HEK293 (cell line): ENCODE results near the gene FBN2.

ENCODE experiments used
- CTCF ChIA-PET: fragments of 350-600 bp; formaldehyde crosslinking; extraction: SDS; loops from one replicate; lab custom pipeline; 2021; ENCODE audit warnings: antibody characterized with exemption; lab: Yijun Ruan, JAX
- POLR2A ChIA-PET: fragments of 300-600 bp; formaldehyde crosslinking; extraction: SDS; loops from one replicate; lab custom pipeline; 2020; ENCODE audit warnings: antibody characterized with exemption, inconsistent platforms; lab: Yijun Ruan, JAX
- H3K27ac ChIP-seq: fragments of 200-500 bp; sonication (Bioruptor generic); 2 replicates; pipeline ENCODE4 v1.5.1; 2014; ENCODE audit warnings: low read depth, low read length, control low read depth, inconsistent platforms; ENCODE audit errors: extremely low read depth
- H3K36me3 ChIP-seq, 2 experiments: fragments of 200-500 bp in 1 of 2; sonication (Bioruptor generic) in 1 of 2; 1 replicate in 1 of 2; 2 replicates in 1 of 2; pipeline ENCODE4 v1.5.1; 2014 to 2017; ENCODE audit warnings: inconsistent platforms in 2 of 2, low read length in 2 of 2; ENCODE audit not compliant: control insufficient read depth in 2 of 2, insufficient read depth in 1 of 2
- H3K4me1 ChIP-seq: fragments of 200-500 bp; sonication (Bioruptor generic); 2 replicates; pipeline ENCODE4 v1.5.1; 2014; ENCODE audit warnings: mild to moderate bottlenecking, low read length, inconsistent platforms; ENCODE audit not compliant: control insufficient read depth, insufficient read depth
- H3K4me3 ChIP-seq: 2 replicates; pipeline ENCODE4 v1.5.1; 2011; ENCODE audit warnings: low read depth, mild to moderate bottlenecking, control low read depth, low read length, moderate library complexity
- H3K9me3 ChIP-seq: fragments of 200-500 bp; sonication (Bioruptor generic); 2 replicates; pipeline ENCODE4 v1.5.1; 2014; ENCODE audit warnings: low read depth, low read length, inconsistent platforms; ENCODE audit not compliant: control insufficient read depth, insufficient read depth
- BCL11B ChIP-seq: fragments of 450-650 bp; formaldehyde crosslinking; IDR thresholded peaks from 2 replicates; pipeline ENCODE4 v1.5.1; 2016; ENCODE audit warnings: low read depth, missing biosample characterization, missing genetic modification characterization
- GLIS1 ChIP-seq: fragments of 450-650 bp; formaldehyde crosslinking; IDR thresholded peaks from 2 replicates; pipeline ENCODE4 v1.5.1; 2016; ENCODE audit warnings: missing biosample characterization, missing genetic modification characterization
- KLF1 ChIP-seq: fragments of 450-650 bp; formaldehyde crosslinking; IDR thresholded peaks from 2 replicates; pipeline ENCODE4 v1.5.1; 2016; ENCODE audit warnings: missing biosample characterization, missing genetic modification characterization
- SALL2 ChIP-seq: fragments of 450-650 bp; formaldehyde crosslinking; IDR thresholded peaks from 2 replicates; pipeline ENCODE4 v1.5.0; 2017; ENCODE audit warnings: missing biosample characterization, mild to moderate bottlenecking, missing genetic modification characterization, borderline replicate concordance
- TRIM28 ChIP-seq: IDR thresholded peaks from 2 replicates; pipeline ENCODE4 v1.6.1; 2011; ENCODE audit warnings: low read length, control low read depth, borderline replicate concordance
- WT1 ChIP-seq: fragments of 450-650 bp; formaldehyde crosslinking; IDR thresholded peaks from 2 replicates; pipeline ENCODE4 v1.5.1; 2016; ENCODE audit warnings: missing biosample characterization, missing genetic modification characterization
- ZBTB20 ChIP-seq: fragments of 450-650 bp; formaldehyde crosslinking; IDR thresholded peaks from 2 replicates; pipeline ENCODE4 v1.5.1; 2016; ENCODE audit warnings: missing biosample characterization, missing genetic modification characterization
- ZBTB48 ChIP-seq: fragments of 450-650 bp; formaldehyde crosslinking; IDR thresholded peaks from 2 replicates; pipeline ENCODE4 v1.5.1; 2016; ENCODE audit warnings: missing biosample characterization, missing genetic modification characterization
- ZEB2 ChIP-seq: fragments of 450-650 bp; formaldehyde crosslinking; IDR thresholded peaks from 2 replicates; pipeline ENCODE4 v1.5.1; 2016; ENCODE audit warnings: missing biosample characterization, missing genetic modification characterization
- ZNF174 ChIP-seq: fragments of 450-650 bp; formaldehyde crosslinking; IDR thresholded peaks from 2 replicates; pipeline ENCODE4 v1.5.0; 2017; ENCODE audit warnings: missing biosample characterization, mild to moderate bottlenecking, missing genetic modification characterization
- ZNF211 ChIP-seq: fragments of 450-650 bp; formaldehyde crosslinking; IDR thresholded peaks from 2 replicates; pipeline ENCODE4 v1.5.1; 2016; ENCODE audit warnings: low read depth, missing biosample characterization, missing genetic modification characterization
- ZNF664 ChIP-seq: fragments of 450-650 bp; formaldehyde crosslinking; IDR thresholded peaks from 2 replicates; pipeline ENCODE4 v1.5.1; 2016; ENCODE audit warnings: missing biosample characterization, missing genetic modification characterization
- ZNF670 ChIP-seq: fragments of 450-650 bp; formaldehyde crosslinking; IDR thresholded peaks from 2 replicates; pipeline ENCODE4 v1.5.1; 2016; ENCODE audit warnings: missing biosample characterization, missing genetic modification characterization, low read depth
- ZNF707 ChIP-seq: fragments of 450-650 bp; formaldehyde crosslinking; IDR thresholded peaks from 2 replicates; pipeline ENCODE4 v1.5.1; 2016; ENCODE audit warnings: missing biosample characterization, missing genetic modification characterization
- ZNF776 ChIP-seq: fragments of 450-650 bp; formaldehyde crosslinking; IDR thresholded peaks from 2 replicates; pipeline ENCODE4 v1.5.0; 2017; ENCODE audit warnings: missing biosample characterization, missing genetic modification characterization, borderline replicate concordance
- ZNF791 ChIP-seq: fragments of 450-650 bp; formaldehyde crosslinking; IDR thresholded peaks from 2 replicates; pipeline ENCODE4 v1.5.1; 2016; ENCODE audit warnings: missing biosample characterization, missing genetic modification characterization
- ZSCAN30 ChIP-seq: fragments of 450-650 bp; IDR thresholded peaks from 2 replicates; pipeline ENCODE4 v1.5.1; 2018; ENCODE audit warnings: missing biosample characterization, mild to moderate bottlenecking, missing genetic modification characterization, moderate library complexity
- TF ChIP-seq, protein P1 (sequence below): fragments of 450-650 bp; formaldehyde crosslinking; IDR thresholded peaks from 2 replicates; pipeline ENCODE4 v1.5.1; 2016; ENCODE audit warnings: missing biosample characterization, missing genetic modification characterization, low read depth
- TF ChIP-seq, protein P2 (sequence below): fragments of 450-650 bp; formaldehyde crosslinking; IDR thresholded peaks from 2 replicates; pipeline ENCODE4 v1.5.1; 2016; ENCODE audit warnings: missing biosample characterization, missing genetic modification characterization
- TF ChIP-seq, protein P3 (sequence below): fragments of 450-650 bp; formaldehyde crosslinking; IDR thresholded peaks from 2 replicates; pipeline ENCODE4 v1.5.1; 2016; ENCODE audit warnings: missing biosample characterization, missing genetic modification characterization, borderline replicate concordance
- TF ChIP-seq, protein P4 (sequence below): fragments of 450-650 bp; formaldehyde crosslinking; IDR thresholded peaks from 2 replicates; pipeline ENCODE4 v1.5.1; 2017; ENCODE audit warnings: missing biosample characterization, missing genetic modification characterization
- TF ChIP-seq, protein P5 (sequence below): fragments of 450-650 bp; formaldehyde crosslinking; IDR thresholded peaks from 2 replicates; pipeline ENCODE4 v1.5.1; 2016; ENCODE audit warnings: missing biosample characterization, missing genetic modification characterization, borderline replicate concordance
- TF ChIP-seq, protein P6 (sequence below): fragments of 450-650 bp; formaldehyde crosslinking; IDR thresholded peaks from 2 replicates; pipeline ENCODE4 v1.5.1; 2016; ENCODE audit warnings: missing biosample characterization, missing genetic modification characterization, borderline replicate concordance

The FBN2 gene

DNA sequence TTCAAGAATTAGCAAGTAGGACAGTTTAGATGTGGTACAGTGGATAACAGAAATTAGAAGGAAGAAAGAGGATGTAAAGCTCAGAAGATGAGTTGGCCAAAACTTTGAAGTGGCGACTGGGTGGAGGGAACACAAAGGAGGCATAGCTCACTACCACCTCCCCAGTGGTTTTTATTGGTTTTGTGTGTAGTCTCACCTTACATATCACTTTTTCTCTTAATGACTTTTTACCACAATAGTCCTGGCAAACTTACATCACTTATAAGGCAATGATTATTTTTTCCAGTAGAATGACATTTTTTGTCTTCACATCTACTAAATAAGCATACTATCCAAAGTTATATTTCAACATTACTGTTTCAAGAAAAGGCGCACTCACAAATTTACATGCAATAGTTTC lies 49.2 kb upstream of the FBN2 start (continued):
- TF ChIP-seq, protein P1, sequence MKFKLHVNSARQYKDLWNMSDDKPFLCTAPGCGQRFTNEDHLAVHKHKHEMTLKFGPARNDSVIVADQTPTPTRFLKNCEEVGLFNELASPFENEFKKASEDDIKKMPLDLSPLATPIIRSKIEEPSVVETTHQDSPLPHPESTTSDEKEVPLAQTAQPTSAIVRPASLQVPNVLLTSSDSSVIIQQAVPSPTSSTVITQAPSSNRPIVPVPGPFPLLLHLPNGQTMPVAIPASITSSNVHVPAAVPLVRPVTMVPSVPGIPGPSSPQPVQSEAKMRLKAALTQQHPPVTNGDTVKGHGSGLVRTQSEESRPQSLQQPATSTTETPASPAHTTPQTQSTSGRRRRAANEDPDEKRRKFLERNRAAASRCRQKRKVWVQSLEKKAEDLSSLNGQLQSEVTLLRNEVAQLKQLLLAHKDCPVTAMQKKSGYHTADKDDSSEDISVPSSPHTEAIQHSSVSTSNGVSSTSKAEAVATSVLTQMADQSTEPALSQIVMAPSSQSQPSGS (tag by site-specific recombination), result no peak
- TF ChIP-seq ZNF211 (no peak), KLF1 (tag by site-specific recombination) (no peak), SALL2 (tag by site-specific recombination) (no peak), ZNF664 (tag by site-specific recombination) (no peak), GLIS1 (peak; percentile 62), ZNF791 (tag by site-specific recombination) (no peak), ZNF174 (tag by site-specific recombination) (no peak), BCL11B (peak; percentile 34; the same call in 1 of the 2 replicates), WT1 (tag by site-specific recombination) (0 out of 2 replicates have a peak, but pooled peaks have one; percentile 16), ZNF707 (tag by site-specific recombination) (no peak), ZBTB48 (tag by site-specific recombination) (no peak), ZNF670 (tag by site-specific recombination) (no peak), ZEB2 (tag by site-specific recombination) (no peak)
- TF ChIP-seq, protein P2, sequence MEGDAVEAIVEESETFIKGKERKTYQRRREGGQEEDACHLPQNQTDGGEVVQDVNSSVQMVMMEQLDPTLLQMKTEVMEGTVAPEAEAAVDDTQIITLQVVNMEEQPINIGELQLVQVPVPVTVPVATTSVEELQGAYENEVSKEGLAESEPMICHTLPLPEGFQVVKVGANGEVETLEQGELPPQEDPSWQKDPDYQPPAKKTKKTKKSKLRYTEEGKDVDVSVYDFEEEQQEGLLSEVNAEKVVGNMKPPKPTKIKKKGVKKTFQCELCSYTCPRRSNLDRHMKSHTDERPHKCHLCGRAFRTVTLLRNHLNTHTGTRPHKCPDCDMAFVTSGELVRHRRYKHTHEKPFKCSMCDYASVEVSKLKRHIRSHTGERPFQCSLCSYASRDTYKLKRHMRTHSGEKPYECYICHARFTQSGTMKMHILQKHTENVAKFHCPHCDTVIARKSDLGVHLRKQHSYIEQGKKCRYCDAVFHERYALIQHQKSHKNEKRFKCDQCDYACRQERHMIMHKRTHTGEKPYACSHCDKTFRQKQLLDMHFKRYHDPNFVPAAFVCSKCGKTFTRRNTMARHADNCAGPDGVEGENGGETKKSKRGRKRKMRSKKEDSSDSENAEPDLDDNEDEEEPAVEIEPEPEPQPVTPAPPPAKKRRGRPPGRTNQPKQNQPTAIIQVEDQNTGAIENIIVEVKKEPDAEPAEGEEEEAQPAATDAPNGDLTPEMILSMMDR (tag by site-specific recombination), result no peak
- TF ChIP-seq, protein P3, sequence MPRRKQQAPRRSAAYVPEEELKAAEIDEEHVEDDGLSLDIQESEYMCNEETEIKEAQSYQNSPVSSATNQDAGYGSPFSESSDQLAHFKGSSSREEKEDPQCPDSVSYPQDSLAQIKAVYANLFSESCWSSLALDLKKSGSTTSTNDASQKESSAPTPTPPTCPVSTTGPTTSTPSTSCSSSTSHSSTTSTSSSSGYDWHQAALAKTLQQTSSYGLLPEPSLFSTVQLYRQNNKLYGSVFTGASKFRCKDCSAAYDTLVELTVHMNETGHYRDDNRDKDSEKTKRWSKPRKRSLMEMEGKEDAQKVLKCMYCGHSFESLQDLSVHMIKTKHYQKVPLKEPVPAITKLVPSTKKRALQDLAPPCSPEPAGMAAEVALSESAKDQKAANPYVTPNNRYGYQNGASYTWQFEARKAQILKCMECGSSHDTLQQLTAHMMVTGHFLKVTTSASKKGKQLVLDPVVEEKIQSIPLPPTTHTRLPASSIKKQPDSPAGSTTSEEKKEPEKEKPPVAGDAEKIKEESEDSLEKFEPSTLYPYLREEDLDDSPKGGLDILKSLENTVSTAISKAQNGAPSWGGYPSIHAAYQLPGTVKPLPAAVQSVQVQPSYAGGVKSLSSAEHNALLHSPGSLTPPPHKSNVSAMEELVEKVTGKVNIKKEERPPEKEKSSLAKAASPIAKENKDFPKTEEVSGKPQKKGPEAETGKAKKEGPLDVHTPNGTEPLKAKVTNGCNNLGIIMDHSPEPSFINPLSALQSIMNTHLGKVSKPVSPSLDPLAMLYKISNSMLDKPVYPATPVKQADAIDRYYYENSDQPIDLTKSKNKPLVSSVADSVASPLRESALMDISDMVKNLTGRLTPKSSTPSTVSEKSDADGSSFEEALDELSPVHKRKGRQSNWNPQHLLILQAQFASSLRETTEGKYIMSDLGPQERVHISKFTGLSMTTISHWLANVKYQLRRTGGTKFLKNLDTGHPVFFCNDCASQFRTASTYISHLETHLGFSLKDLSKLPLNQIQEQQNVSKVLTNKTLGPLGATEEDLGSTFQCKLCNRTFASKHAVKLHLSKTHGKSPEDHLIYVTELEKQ, result no peak
- TF ChIP-seq, protein P4, sequence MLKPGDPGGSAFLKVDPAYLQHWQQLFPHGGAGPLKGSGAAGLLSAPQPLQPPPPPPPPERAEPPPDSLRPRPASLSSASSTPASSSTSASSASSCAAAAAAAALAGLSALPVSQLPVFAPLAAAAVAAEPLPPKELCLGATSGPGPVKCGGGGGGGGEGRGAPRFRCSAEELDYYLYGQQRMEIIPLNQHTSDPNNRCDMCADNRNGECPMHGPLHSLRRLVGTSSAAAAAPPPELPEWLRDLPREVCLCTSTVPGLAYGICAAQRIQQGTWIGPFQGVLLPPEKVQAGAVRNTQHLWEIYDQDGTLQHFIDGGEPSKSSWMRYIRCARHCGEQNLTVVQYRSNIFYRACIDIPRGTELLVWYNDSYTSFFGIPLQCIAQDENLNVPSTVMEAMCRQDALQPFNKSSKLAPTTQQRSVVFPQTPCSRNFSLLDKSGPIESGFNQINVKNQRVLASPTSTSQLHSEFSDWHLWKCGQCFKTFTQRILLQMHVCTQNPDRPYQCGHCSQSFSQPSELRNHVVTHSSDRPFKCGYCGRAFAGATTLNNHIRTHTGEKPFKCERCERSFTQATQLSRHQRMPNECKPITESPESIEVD, result peak; percentile 64

DNA sequence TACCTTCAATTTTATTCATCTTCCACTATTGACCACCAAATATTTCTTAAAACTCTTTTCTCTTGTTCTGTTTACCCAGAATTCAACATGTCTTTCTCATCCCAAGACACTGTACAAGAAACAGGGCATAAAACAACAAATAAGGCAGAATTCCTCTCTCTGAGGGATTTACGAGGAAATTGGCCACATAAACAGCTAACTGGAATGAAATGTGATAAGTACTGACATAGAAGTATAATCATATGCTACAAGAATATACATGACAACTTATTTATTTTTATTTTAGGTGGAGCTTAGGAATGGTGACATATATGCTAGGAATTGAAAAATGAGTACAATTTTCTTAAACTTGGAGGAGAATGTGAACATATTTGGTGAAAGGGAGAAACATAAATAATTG lies 48.8 kb upstream of the FBN2 start:
- peaks cover 10% of the 10 kb centered on the region for H3K4me1 ChIP-seq
- H3K36me3 ChIP-seq, result no peaks in the 10 kb centered on the region
- no peak overlapping the region for H3K27ac ChIP-seq
- H3K9me3 ChIP-seq, result no peaks in the 10 kb centered on the region
- no peak overlapping the region for H3K4me3 ChIP-seq
- ChIA-PET POLR2A (no interaction called here), CTCF (interaction anchor here (0.6 to 0.8 kb wide), 2 partner anchors 9 to 93 kb away, joined by 3 to 4 read pairs; no protein-coding TSS in a partner anchor)
- TF ChIP-seq ZSCAN30 (tag by site-specific recombination) (no peak), TRIM28 (no peak), ZBTB20 (no peak), ZNF776 (tag by site-specific recombination) (no peak)
- TF ChIP-seq, protein P5, sequence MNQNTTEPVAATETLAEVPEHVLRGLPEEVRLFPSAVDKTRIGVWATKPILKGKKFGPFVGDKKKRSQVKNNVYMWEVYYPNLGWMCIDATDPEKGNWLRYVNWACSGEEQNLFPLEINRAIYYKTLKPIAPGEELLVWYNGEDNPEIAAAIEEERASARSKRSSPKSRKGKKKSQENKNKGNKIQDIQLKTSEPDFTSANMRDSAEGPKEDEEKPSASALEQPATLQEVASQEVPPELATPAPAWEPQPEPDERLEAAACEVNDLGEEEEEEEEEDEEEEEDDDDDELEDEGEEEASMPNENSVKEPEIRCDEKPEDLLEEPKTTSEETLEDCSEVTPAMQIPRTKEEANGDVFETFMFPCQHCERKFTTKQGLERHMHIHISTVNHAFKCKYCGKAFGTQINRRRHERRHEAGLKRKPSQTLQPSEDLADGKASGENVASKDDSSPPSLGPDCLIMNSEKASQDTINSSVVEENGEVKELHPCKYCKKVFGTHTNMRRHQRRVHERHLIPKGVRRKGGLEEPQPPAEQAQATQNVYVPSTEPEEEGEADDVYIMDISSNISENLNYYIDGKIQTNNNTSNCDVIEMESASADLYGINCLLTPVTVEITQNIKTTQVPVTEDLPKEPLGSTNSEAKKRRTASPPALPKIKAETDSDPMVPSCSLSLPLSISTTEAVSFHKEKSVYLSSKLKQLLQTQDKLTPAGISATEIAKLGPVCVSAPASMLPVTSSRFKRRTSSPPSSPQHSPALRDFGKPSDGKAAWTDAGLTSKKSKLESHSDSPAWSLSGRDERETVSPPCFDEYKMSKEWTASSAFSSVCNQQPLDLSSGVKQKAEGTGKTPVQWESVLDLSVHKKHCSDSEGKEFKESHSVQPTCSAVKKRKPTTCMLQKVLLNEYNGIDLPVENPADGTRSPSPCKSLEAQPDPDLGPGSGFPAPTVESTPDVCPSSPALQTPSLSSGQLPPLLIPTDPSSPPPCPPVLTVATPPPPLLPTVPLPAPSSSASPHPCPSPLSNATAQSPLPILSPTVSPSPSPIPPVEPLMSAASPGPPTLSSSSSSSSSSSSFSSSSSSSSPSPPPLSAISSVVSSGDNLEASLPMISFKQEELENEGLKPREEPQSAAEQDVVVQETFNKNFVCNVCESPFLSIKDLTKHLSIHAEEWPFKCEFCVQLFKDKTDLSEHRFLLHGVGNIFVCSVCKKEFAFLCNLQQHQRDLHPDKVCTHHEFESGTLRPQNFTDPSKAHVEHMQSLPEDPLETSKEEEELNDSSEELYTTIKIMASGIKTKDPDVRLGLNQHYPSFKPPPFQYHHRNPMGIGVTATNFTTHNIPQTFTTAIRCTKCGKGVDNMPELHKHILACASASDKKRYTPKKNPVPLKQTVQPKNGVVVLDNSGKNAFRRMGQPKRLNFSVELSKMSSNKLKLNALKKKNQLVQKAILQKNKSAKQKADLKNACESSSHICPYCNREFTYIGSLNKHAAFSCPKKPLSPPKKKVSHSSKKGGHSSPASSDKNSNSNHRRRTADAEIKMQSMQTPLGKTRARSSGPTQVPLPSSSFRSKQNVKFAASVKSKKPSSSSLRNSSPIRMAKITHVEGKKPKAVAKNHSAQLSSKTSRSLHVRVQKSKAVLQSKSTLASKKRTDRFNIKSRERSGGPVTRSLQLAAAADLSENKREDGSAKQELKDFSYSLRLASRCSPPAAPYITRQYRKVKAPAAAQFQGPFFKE (tag by site-specific recombination), result no peak
- TF ChIP-seq, protein P6, sequence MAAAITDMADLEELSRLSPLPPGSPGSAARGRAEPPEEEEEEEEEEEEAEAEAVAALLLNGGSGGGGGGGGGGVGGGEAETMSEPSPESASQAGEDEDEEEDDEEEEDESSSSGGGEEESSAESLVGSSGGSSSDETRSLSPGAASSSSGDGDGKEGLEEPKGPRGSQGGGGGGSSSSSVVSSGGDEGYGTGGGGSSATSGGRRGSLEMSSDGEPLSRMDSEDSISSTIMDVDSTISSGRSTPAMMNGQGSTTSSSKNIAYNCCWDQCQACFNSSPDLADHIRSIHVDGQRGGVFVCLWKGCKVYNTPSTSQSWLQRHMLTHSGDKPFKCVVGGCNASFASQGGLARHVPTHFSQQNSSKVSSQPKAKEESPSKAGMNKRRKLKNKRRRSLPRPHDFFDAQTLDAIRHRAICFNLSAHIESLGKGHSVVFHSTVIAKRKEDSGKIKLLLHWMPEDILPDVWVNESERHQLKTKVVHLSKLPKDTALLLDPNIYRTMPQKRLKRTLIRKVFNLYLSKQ (tag by site-specific recombination), result no peak
